H9 (cell line): Measurements from ENCODE around the gene NFATC2IP. TPM values are rescaled to one million over a fixed set of nuclear protein-coding genes. Genes with fewer than 3 reads are reported as not detected.

Experiments used
- DNase-seq: peaks from one replicate; pipeline ENCODE4 v3.0.0-alpha.2; 2017
- H2AFZ ChIP-seq: one replicate; pipeline ENCODE4 v1.6.1; 2013; ENCODE audit warnings: mild to moderate bottlenecking, low read length, control low read depth, moderate library complexity
- H2AK5ac ChIP-seq: 2 replicates; pipeline ENCODE4 v1.6.1; 2013; ENCODE audit warnings: low read length, control low read depth, mixed read lengths; ENCODE audit not compliant: insufficient read length
- H2BK120ac ChIP-seq: one replicate; pipeline ENCODE4 v1.6.1; 2013; ENCODE audit warnings: low read depth, mild to moderate bottlenecking, low read length, control low read depth, inconsistent platforms; ENCODE audit not compliant: poor library complexity, severe bottlenecking
- H2BK12ac ChIP-seq: 2 replicates; pipeline ENCODE4 v1.6.1; 2013; ENCODE audit warnings: low read length, control low read depth, mixed read lengths, low read depth; ENCODE audit not compliant: insufficient read length
- H2BK15ac ChIP-seq: 2 replicates; pipeline ENCODE4 v1.6.1; 2013; ENCODE audit warnings: low read depth, low read length, control low read depth
- H2BK20ac ChIP-seq: one replicate; pipeline ENCODE4 v1.6.1; 2013; ENCODE audit warnings: low read depth, mild to moderate bottlenecking, low read length, control low read depth, inconsistent platforms; ENCODE audit not compliant: poor library complexity, severe bottlenecking
- H2BK5ac ChIP-seq: 2 replicates; pipeline ENCODE4 v1.6.1; 2013; ENCODE audit warnings: low read length, control low read depth, mixed read lengths; ENCODE audit not compliant: insufficient read length
- H3K14ac ChIP-seq: 2 replicates; pipeline ENCODE4 v1.6.1; 2013; ENCODE audit warnings: low read length, control low read depth; ENCODE audit not compliant: insufficient read depth
- H3K18ac ChIP-seq: 2 replicates; pipeline ENCODE4 v1.6.1; 2013; ENCODE audit warnings: low read depth, mild to moderate bottlenecking, mixed read lengths, low read length, control low read depth; ENCODE audit not compliant: insufficient read length
- H3K23ac ChIP-seq: 2 replicates; pipeline ENCODE4 v1.6.1; 2013; ENCODE audit warnings: low read length, control low read depth, mixed read lengths, low read depth; ENCODE audit not compliant: insufficient read length
- H3K23me2 ChIP-seq: 2 replicates; pipeline ENCODE4 v1.6.1; 2013; ENCODE audit warnings: low read depth, mild to moderate bottlenecking, mixed read lengths, low read length, control low read depth; ENCODE audit not compliant: insufficient read length, poor library complexity, severe bottlenecking
- H3K27ac ChIP-seq: 2 replicates; pipeline ENCODE4 v1.5.1; 2013; ENCODE audit warnings: low read length, control low read depth, mixed read lengths, low read depth; ENCODE audit not compliant: insufficient read length
- H3K27me3 ChIP-seq: 2 replicates; pipeline ENCODE4 v1.6.1; 2013; ENCODE audit warnings: low read length, control low read depth, inconsistent platforms; ENCODE audit not compliant: insufficient read depth
- H3K4ac ChIP-seq: 2 replicates; pipeline ENCODE4 v1.6.1; 2013; ENCODE audit warnings: low read depth, mild to moderate bottlenecking, control low read depth, inconsistent platforms, low read length, moderate library complexity
- H3K4me1 ChIP-seq: 2 replicates; pipeline ENCODE4 v1.6.1; 2013; ENCODE audit warnings: low read length, control low read depth, inconsistent platforms; ENCODE audit not compliant: insufficient read depth
- H3K4me2 ChIP-seq: 2 replicates; pipeline ENCODE4 v1.6.1; 2013; ENCODE audit warnings: low read length, control low read depth, mixed read lengths; ENCODE audit not compliant: insufficient read length, insufficient read depth
- H3K56ac ChIP-seq: 2 replicates; pipeline ENCODE4 v1.6.1; 2013; ENCODE audit warnings: low read depth, mild to moderate bottlenecking, mixed read lengths, low read length, control low read depth; ENCODE audit not compliant: insufficient read length
- H3K79me1 ChIP-seq: 2 replicates; pipeline ENCODE4 v1.6.1; 2013; ENCODE audit warnings: low read depth, mild to moderate bottlenecking, moderate library complexity, low read length, control low read depth, inconsistent platforms; ENCODE audit not compliant: insufficient read depth, poor library complexity, severe bottlenecking
- H3K79me2 ChIP-seq: 2 replicates; pipeline ENCODE4 v1.6.1; 2013; ENCODE audit warnings: low read length, control low read depth, inconsistent platforms; ENCODE audit not compliant: insufficient read depth
- H3K9ac ChIP-seq: 2 replicates; pipeline ENCODE4 v1.6.1; 2013; ENCODE audit warnings: low read length, control low read depth, mixed read lengths; ENCODE audit not compliant: insufficient read length; ENCODE audit errors: extremely low read depth
- H3K9me3 ChIP-seq: one replicate; pipeline ENCODE4 v1.6.1; 2013; ENCODE audit warnings: low read depth, low read length, inconsistent platforms; ENCODE audit not compliant: control insufficient read depth
- H3T11ph ChIP-seq: one replicate; pipeline ENCODE4 v1.6.1; 2013; ENCODE audit warnings: mild to moderate bottlenecking, low read length, control low read depth, inconsistent platforms
- H4K20me1 ChIP-seq: one replicate; pipeline ENCODE4 v1.6.1; 2013; ENCODE audit not compliant: control insufficient read depth, insufficient read length, insufficient read depth
- H4K5ac ChIP-seq: 2 replicates; pipeline ENCODE4 v1.6.1; 2013; ENCODE audit warnings: low read depth, mild to moderate bottlenecking, mixed read lengths, low read length, control low read depth; ENCODE audit not compliant: insufficient read length
- H4K8ac ChIP-seq: replicated peaks from 2 replicates; pipeline ENCODE4 v1.6.1; 2013; ENCODE audit warnings: low read length, control low read depth, mixed read lengths, low read depth; ENCODE audit not compliant: insufficient read length
- H4K91ac ChIP-seq: 2 replicates; pipeline ENCODE4 v1.6.1; 2013; ENCODE audit warnings: low read depth, mild to moderate bottlenecking, moderate library complexity, mixed read lengths, low read length, control low read depth; ENCODE audit not compliant: insufficient read length
- H3K27ac Mint-ChIP-seq, 3 experiments: 2 replicates in 2 of 3; 3 replicates in 1 of 3; pipeline ENCODE4 v1.8.0; 2020 to 2021; ENCODE audit warnings: mixed read lengths in 3 of 3, mild to moderate bottlenecking in 1 of 3, moderate library complexity in 1 of 3
- H3K27me3 Mint-ChIP-seq: 2 replicates; pipeline ENCODE4 v1.8.0; 2021; ENCODE audit warnings: low read depth, mild to moderate bottlenecking, moderate library complexity, mixed read lengths
- H3K36me3 Mint-ChIP-seq, 3 experiments: 2 replicates in 2 of 3; 3 replicates in 1 of 3; pipeline ENCODE4 v1.8.0; 2020 to 2021; ENCODE audit warnings: low read depth in 3 of 3, mixed read lengths in 3 of 3; ENCODE audit not compliant: insufficient read depth in 1 of 3
- H3K4me1 Mint-ChIP-seq, 2 experiments: 2 replicates each; pipeline ENCODE4 v1.8.0; 2020; ENCODE audit warnings: mixed read lengths in 2 of 2
- H3K4me3 Mint-ChIP-seq, 2 experiments: 2 replicates in 1 of 2; 3 replicates in 1 of 2; pipeline ENCODE4 v1.8.0; 2020 to 2021; ENCODE audit warnings: mild to moderate bottlenecking in 2 of 2, mixed read lengths in 2 of 2, moderate library complexity in 1 of 2
- H3K9me3 Mint-ChIP-seq, 2 experiments: 2 replicates in 1 of 2; 3 replicates in 1 of 2; pipeline ENCODE4 v1.8.0; 2020; ENCODE audit warnings: mild to moderate bottlenecking in 2 of 2, mixed read lengths in 2 of 2, moderate library complexity in 1 of 2
- CTCF ChIP-seq: fragments of 200-600 bp; sonication (generic); conservative IDR thresholded peaks from 3 replicates; pipeline ENCODE4 v1.8.0; 2021; ENCODE audit warnings: antibody characterized with exemption, mild to moderate bottlenecking
- WGBS: extraction: QIAGEN DNeasy Blood & Tissue Kit; methylation state at CpG from one replicate; pipeline ENCODE4 v1.1.7; 2013; ENCODE audit warnings: missing lambda C conversion rate, low lambda C conversion rate, mixed read lengths; ENCODE audit not compliant: insufficient read length; ENCODE audit errors: extremely low coverage; 5-methylcytosine and 5-hydroxymethylcytosine counted together
- total RNA-seq: library from RNA; stranded (reverse); gene quantifications from 2 replicates; pipeline ENCODE4 v1.2.1, GENCODE V29; 2021

NFATC2IP gene
- total RNA-seq, 1 experiment from 2014 or later = 73.8 TPM

DNA sequence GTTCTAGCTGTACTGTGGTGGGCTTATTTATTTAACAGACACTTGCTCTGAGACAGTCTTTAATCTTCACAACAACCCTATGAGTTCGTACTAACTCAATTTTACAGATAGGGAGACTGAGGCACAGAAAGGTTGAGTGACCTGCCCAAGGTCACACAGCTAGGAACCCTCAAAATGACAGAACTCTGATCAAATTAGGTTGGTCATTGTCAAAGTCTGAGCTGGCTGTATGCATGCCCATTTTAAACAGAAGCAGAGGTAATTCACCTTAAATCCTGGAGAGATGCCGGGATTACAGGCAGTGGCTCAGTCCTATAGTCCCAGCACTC lies 59.1 kb downstream of the NFATC2IP start:
- H2AK5ac ChIP-seq = no peak overlapping the region
- no peak overlapping the region for H3K4me3 Mint-ChIP-seq
- no peak overlapping the region for H3K4ac ChIP-seq
- H3K18ac ChIP-seq = no peak overlapping the region
- WGBS = no CpG with 5 or more reads among the region's 2 CpGs
- no peak overlapping the region for H3K27ac Mint-ChIP-seq
- H4K91ac ChIP-seq = no peak overlapping the region
- H2BK20ac ChIP-seq = no peak overlapping the region
- no peaks in the 10 kb centered on the region for H4K20me1 ChIP-seq
- H3T11ph ChIP-seq = no peak overlapping the region
- no peaks in the 10 kb centered on the region for H3K4me1 ChIP-seq
- no peaks in the 10 kb centered on the region for H3K79me2 ChIP-seq
- no peak overlapping the region for H2AFZ ChIP-seq
- no peak overlapping the region for H2BK5ac ChIP-seq
- no peak overlapping the region for H3K27ac ChIP-seq
- H3K56ac ChIP-seq = no peak overlapping the region
- TF ChIP-seq CTCF = no peak
- no peak for DNase-seq
- no peak overlapping the region for H2BK120ac ChIP-seq
- no peak overlapping the region for H2BK15ac ChIP-seq
- H3K9ac ChIP-seq = no peak overlapping the region
- H3K36me3 Mint-ChIP-seq = no peaks in the 10 kb centered on the region
- no peak overlapping the region for H3K14ac ChIP-seq
- H2BK12ac ChIP-seq = no peak overlapping the region
- H3K4me2 ChIP-seq = no peak overlapping the region
- no peaks in the 10 kb centered on the region for H3K79me1 ChIP-seq
- peaks cover 3% of the 10 kb centered on the region for H3K27me3 Mint-ChIP-seq
- H3K23me2 ChIP-seq = no peaks in the 10 kb centered on the region
- peaks cover 0 to 2% of the 10 kb centered on the region in 2 experiments; a peak in 1 of 5 replicates for H3K9me3 Mint-ChIP-seq
- no peak overlapping the region for H4K8ac ChIP-seq
- H3K27me3 ChIP-seq = no peaks in the 10 kb centered on the region
- no peak overlapping the region for H3K23ac ChIP-seq
- H3K4me1 Mint-ChIP-seq = peaks cover 3 to 6% of the 10 kb centered on the region in 2 experiments; a peak in 1 of 4 replicates
- no peaks in the 10 kb centered on the region for H3K9me3 ChIP-seq
- H4K5ac ChIP-seq = no peak overlapping the region
